Sigmoid colon (tissue), 4 donors: ENCODE results near the gene CLDN19.

Source experiments
- CTCF ChIP-seq, 4 experiments: fragments of 450-650 bp in 3 of 4; fragments of 200-600 bp in 1 of 4; IDR thresholded peaks; one replicate each; pipeline ENCODE4 v1.5.1; 2016 to 2019; ENCODE audit warnings: antibody characterized with exemption in 4 of 4, mild to moderate bottlenecking in 3 of 4, moderate library complexity in 2 of 4
- POLR2A ChIP-seq, 2 donors: fragments of 450-650 bp; IDR thresholded peaks; one replicate each; pipeline ENCODE4 v1.6.1; 2016; ENCODE audit warnings: antibody characterized with exemption in 2 of 2, mild to moderate bottlenecking in 2 of 2, moderate library complexity in 2 of 2
- POLR2AphosphoS5 ChIP-seq, 4 donors: sonication (generic); formaldehyde crosslinking; IDR thresholded peaks; one replicate each; pipeline ENCODE4 v1.6.1; 2017; ENCODE audit warnings: antibody characterized with exemption in 4 of 4

GRCh38 chr1:42769811-42770210, 29.8 kb upstream of the CLDN19 start:
- TF ChIP-seq POLR2A (IDR thresholded peaks at IDR 0.05): no peak
- TF ChIP-seq CTCF (IDR thresholded peaks at IDR 0.05): no peak
- TF ChIP-seq POLR2AphosphoS5 (IDR thresholded peaks at IDR 0.05): no peak
